ENCODE data around the gene FCRLA. TPM values are rescaled to one million over a fixed set of nuclear protein-coding genes. Genes with fewer than 3 reads are reported as not detected.
"Not testable (repeated sequence)": the region's sequence is repeated elsewhere in the genome, so short reads cannot be mapped to it uniquely, and the experiment has no call there.

The FCRLA gene
- total RNA-seq, 2 experiments from 2014 or later, result 409 to 672 TPM

GRCh38 chr1:161681879-161682278 is 25.1 kb upstream of the FCRLA start:
- ChIA-PET CTCF (ENCODE audit: unreplicated experiment) (no interaction called here), POLR2A (interaction anchor here (0.6 kb wide), 1 partner anchor 456 kb away, joined by 4 read pairs; the partner anchor contains the start of gene TOMM40L)
- H3K79me2 ChIP-seq (ENCODE audit: insufficient read depth, low read depth, low read length), result no peaks in the 10 kb centered on the region
- no peak for TF ChIP-seq EZH2phosphoT487 (IDR thresholded peaks at IDR 0.05; ENCODE audit: borderline replicate concordance, low read depth, low read length)
- intact Hi-C loops (cut with micrococcal nuclease; ENCODE audit: unreplicated experiment), result no loop called here
- no peaks in the 10 kb centered on the region for H3K36me3 ChIP-seq (ENCODE audit: insufficient read depth, low read length)
- H3K9me2 ChIP-seq (ENCODE audit: insufficient read depth, low read length), result no peaks in the 10 kb centered on the region
- no peak overlapping the region for H3K4me3 ChIP-seq (ENCODE audit: low read depth, low read length, poor library complexity, severe bottlenecking)
- H4K20me1 ChIP-seq (ENCODE audit: insufficient read depth, low read length), result no peaks in the 10 kb centered on the region
- no peaks in the 10 kb centered on the region for H3K4me1 ChIP-seq (ENCODE audit: insufficient read depth, low read length, poor library complexity, severe bottlenecking)
- H3K27ac ChIP-seq (ENCODE audit: low read depth, low read length, poor library complexity, severe bottlenecking), result no peak overlapping the region
- H2AFZ ChIP-seq (ENCODE audit: low read length), result no peak overlapping the region
- no TSS peak for BruUV-seq (replicated peaks)
- H3K4me2 ChIP-seq (ENCODE audit: low read length), result no peak overlapping the region
- no peaks in the 10 kb centered on the region for H3K9me3 ChIP-seq (ENCODE audit: low read length)
- DNase-seq (ENCODE audit: low spot score), result no peak

GRCh38 chr1:161688946-161689345 is 18.1 kb upstream of the FCRLA start:
- TF ChIP-seq, protein P1, sequence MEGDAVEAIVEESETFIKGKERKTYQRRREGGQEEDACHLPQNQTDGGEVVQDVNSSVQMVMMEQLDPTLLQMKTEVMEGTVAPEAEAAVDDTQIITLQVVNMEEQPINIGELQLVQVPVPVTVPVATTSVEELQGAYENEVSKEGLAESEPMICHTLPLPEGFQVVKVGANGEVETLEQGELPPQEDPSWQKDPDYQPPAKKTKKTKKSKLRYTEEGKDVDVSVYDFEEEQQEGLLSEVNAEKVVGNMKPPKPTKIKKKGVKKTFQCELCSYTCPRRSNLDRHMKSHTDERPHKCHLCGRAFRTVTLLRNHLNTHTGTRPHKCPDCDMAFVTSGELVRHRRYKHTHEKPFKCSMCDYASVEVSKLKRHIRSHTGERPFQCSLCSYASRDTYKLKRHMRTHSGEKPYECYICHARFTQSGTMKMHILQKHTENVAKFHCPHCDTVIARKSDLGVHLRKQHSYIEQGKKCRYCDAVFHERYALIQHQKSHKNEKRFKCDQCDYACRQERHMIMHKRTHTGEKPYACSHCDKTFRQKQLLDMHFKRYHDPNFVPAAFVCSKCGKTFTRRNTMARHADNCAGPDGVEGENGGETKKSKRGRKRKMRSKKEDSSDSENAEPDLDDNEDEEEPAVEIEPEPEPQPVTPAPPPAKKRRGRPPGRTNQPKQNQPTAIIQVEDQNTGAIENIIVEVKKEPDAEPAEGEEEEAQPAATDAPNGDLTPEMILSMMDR (conservative IDR thresholded peaks at IDR 0.05; ENCODE audit: low read length), result no peak
- no peak for TF ChIP-seq EZH2phosphoT487 (IDR thresholded peaks at IDR 0.05; ENCODE audit: borderline replicate concordance, low read depth, low read length)
- no peaks in the 10 kb centered on the region for H3K36me3 ChIP-seq (ENCODE audit: insufficient read depth, low read length)
- no peak overlapping the region for H3K4me2 ChIP-seq (ENCODE audit: low read length)
- no peak overlapping the region for H3K27ac ChIP-seq (ENCODE audit: low read depth, low read length, poor library complexity, severe bottlenecking)
- no peaks in the 10 kb centered on the region for H3K79me2 ChIP-seq (ENCODE audit: insufficient read depth, low read depth, low read length)
- H3K4me1 ChIP-seq (ENCODE audit: insufficient read depth, low read length, poor library complexity, severe bottlenecking), result no peaks in the 10 kb centered on the region
- H3K9me2 ChIP-seq (ENCODE audit: insufficient read depth, low read length), result no peaks in the 10 kb centered on the region
- H3K4me3 ChIP-seq (ENCODE audit: low read depth, low read length, poor library complexity, severe bottlenecking), result no peak overlapping the region
- no TSS peak for BruUV-seq (replicated peaks)
- H4K20me1 ChIP-seq (ENCODE audit: insufficient read depth, low read length), result no peaks in the 10 kb centered on the region
- no peak for DNase-seq (ENCODE audit: low spot score)
- ChIA-PET CTCF (ENCODE audit: unreplicated experiment) (no interaction called here), POLR2A (interaction anchor here (0.9 to 2.0 kb wide), 2 partner anchors 16 to 19 kb away, joined by 3 to 4 read pairs; no protein-coding TSS in a partner anchor)
- no peak overlapping the region for H2AFZ ChIP-seq (ENCODE audit: low read length)
- H3K9me3 ChIP-seq (ENCODE audit: low read length), result no peaks in the 10 kb centered on the region
- intact Hi-C loops (cut with micrococcal nuclease; ENCODE audit: unreplicated experiment), result no loop called here

- no peaks in the 10 kb centered on the region for H3K79me2 ChIP-seq (ENCODE audit: insufficient read depth, low read depth, low read length)
These were observed 15.2 kb upstream of the FCRLA start for GRCh38 chr1:161691846-161692245.

DNA sequence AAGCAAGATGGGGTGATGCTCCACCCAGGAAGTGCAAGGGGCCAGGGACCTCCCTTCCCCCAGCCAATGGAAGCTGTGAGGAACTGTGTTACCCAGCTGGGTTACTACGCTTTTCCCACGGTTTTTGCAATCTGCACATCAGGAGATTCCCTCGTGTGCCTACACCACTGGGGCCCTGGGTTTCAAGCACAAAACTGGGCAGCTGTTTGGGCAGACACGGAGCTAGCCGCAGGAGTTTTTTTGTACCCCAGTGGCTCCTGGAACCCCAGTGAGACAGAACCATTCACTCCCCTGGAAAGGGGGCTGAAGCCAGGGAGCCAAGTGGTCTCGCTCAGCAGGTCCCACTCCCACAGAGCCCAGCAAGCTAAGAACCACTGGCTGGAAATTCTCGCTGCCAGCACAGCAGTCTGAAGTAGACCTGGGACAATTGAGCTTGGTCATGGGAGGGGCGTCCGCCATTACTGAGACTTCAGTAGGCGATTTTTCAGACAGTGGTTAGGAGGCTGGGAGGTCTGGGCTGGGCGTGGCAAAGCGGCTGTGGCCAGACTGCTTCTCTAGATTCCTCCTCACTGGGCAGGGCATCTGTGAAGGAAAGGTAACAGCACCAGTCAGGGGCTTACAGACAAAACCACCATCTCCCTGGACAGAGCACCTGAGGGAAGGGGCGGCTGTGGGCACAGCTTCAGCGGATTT is 13.9 kb upstream of the FCRLA start:
- H3K9me3 ChIP-seq (ENCODE audit: low read length); H3K27ac ChIP-seq (ENCODE audit: low read depth, low read length, poor library complexity, severe bottlenecking); H3K9me2 ChIP-seq (ENCODE audit: insufficient read depth, low read length); H3K4me3 ChIP-seq (ENCODE audit: low read depth, low read length, poor library complexity, severe bottlenecking); H3K4me1 ChIP-seq (ENCODE audit: insufficient read depth, low read length, poor library complexity, severe bottlenecking); CTCF ChIA-PET (ENCODE audit: unreplicated experiment); H3K79me2 ChIP-seq (ENCODE audit: insufficient read depth, low read depth, low read length); H3K4me2 ChIP-seq (ENCODE audit: low read length); H4K20me1 ChIP-seq (ENCODE audit: insufficient read depth, low read length); DNase-seq (ENCODE audit: low spot score); POLR2A ChIA-PET; H3K36me3 ChIP-seq (ENCODE audit: insufficient read depth, low read length); BruUV-seq (replicated peaks); H2AFZ ChIP-seq (ENCODE audit: low read length); intact Hi-C loops (cut with micrococcal nuclease; ENCODE audit: unreplicated experiment): not testable (repeated sequence)

More at GRCh38 chr1:161691846-161692245, 15.2 kb upstream of the FCRLA start:
- Histone ChIP-seq H2AFZ (ENCODE audit: low read length) (no peak overlapping the region), H3K4me3 (ENCODE audit: low read depth, low read length, poor library complexity, severe bottlenecking) (no peak overlapping the region), H3K4me1 (ENCODE audit: insufficient read depth, low read length, poor library complexity, severe bottlenecking) (no peaks in the 10 kb centered on the region), H3K9me2 (ENCODE audit: insufficient read depth, low read length) (no peaks in the 10 kb centered on the region), H3K27ac (ENCODE audit: low read depth, low read length, poor library complexity, severe bottlenecking) (no peak overlapping the region), H4K20me1 (ENCODE audit: insufficient read depth, low read length) (no peaks in the 10 kb centered on the region), H3K36me3 (ENCODE audit: insufficient read depth, low read length) (no peaks in the 10 kb centered on the region), H3K9me3 (ENCODE audit: low read length) (no peaks in the 10 kb centered on the region), H3K4me2 (ENCODE audit: low read length) (no peak overlapping the region)
- POLR2A ChIA-PET, result interaction anchor here (0.7 to 1.9 kb wide), 4 partner anchors 13 to 80 kb away, joined by 4 to 6 read pairs (median 4); no protein-coding TSS in a partner anchor
- BruUV-seq (replicated peaks), result no TSS peak
- TF ChIP-seq, protein P1 (conservative IDR thresholded peaks at IDR 0.05; ENCODE audit: low read length), result no peak
- no peak for TF ChIP-seq EZH2phosphoT487 (IDR thresholded peaks at IDR 0.05; ENCODE audit: borderline replicate concordance, low read depth, low read length)
- DNase-seq (ENCODE audit: low spot score), result no peak
- CTCF ChIA-PET (ENCODE audit: unreplicated experiment), result no interaction called here
- intact Hi-C loops (cut with micrococcal nuclease; ENCODE audit: unreplicated experiment), result no loop called here

GRCh38 chr1:161698302-161698701 is 8.7 kb upstream of the FCRLA start:
- DNase-seq (ENCODE audit: low spot score); H3K9me2 ChIP-seq (ENCODE audit: insufficient read depth, low read length); H3K4me3 ChIP-seq (ENCODE audit: low read depth, low read length, poor library complexity, severe bottlenecking); H2AFZ ChIP-seq (ENCODE audit: low read length); H3K79me2 ChIP-seq (ENCODE audit: insufficient read depth, low read depth, low read length); H3K4me1 ChIP-seq (ENCODE audit: insufficient read depth, low read length, poor library complexity, severe bottlenecking); H3K4me2 ChIP-seq (ENCODE audit: low read length); intact Hi-C loops (cut with micrococcal nuclease; ENCODE audit: unreplicated experiment); CTCF ChIA-PET (ENCODE audit: unreplicated experiment); H3K9me3 ChIP-seq (ENCODE audit: low read length); BruUV-seq (replicated peaks); H4K20me1 ChIP-seq (ENCODE audit: insufficient read depth, low read length); H3K27ac ChIP-seq (ENCODE audit: low read depth, low read length, poor library complexity, severe bottlenecking); H3K36me3 ChIP-seq (ENCODE audit: insufficient read depth, low read length): not testable (repeated sequence)
- POLR2A ChIA-PET, result interaction anchor here (0.9 to 1.0 kb wide), 2 partner anchors 9 to 18 kb away, joined by 3 read pairs; no protein-coding TSS in a partner anchor

Data from OCI-LY7 (cell line).